Activated naive CD8-positive, alpha-beta T cell treated with anti-CD3 and anti-CD28 coated beads for 36 hours (primary cell): ENCODE measurements around the gene LETM1. TPM values are rescaled to one million over a fixed set of nuclear protein-coding genes. Genes with fewer than 3 reads are reported as not detected.
"Not testable (repeated sequence)": the region's sequence is repeated elsewhere in the genome, so short reads cannot be mapped to it uniquely, and the experiment has no call there.

Experiments used
- DNase-seq: peaks from one replicate; pipeline ENCODE4 v3.0.0; 2021
- H3K27ac Mint-ChIP-seq: one replicate; pipeline ENCODE4 v1.8.0; 2022; ENCODE audit warnings: mild to moderate bottlenecking, moderate library complexity, mixed read lengths
- H3K27me3 Mint-ChIP-seq: one replicate; pipeline ENCODE4 v1.8.0; 2022; ENCODE audit warnings: mild to moderate bottlenecking, mixed read lengths
- H3K36me3 Mint-ChIP-seq: one replicate; pipeline ENCODE4 v1.8.0; 2021; ENCODE audit warnings: mild to moderate bottlenecking, mixed read lengths
- H3K4me1 Mint-ChIP-seq: one replicate; pipeline ENCODE4 v1.8.0; 2021; ENCODE audit warnings: mixed read lengths
- H3K4me3 Mint-ChIP-seq: one replicate; pipeline ENCODE4 v1.8.0; 2022; ENCODE audit warnings: mild to moderate bottlenecking, moderate library complexity, mixed read lengths
- H3K9me3 Mint-ChIP-seq: one replicate; pipeline ENCODE4 v1.8.0; 2022; ENCODE audit warnings: mixed read lengths
- total RNA-seq, 2 experiments: library from RNA; stranded (reverse); gene quantifications; one replicate each; pipeline ENCODE4 v1.2.3, GENCODE V29; 2021

LETM1 gene
- total RNA-seq, 2 experiments from 2014 or later = 76.6 to 77.3 TPM

DNA sequence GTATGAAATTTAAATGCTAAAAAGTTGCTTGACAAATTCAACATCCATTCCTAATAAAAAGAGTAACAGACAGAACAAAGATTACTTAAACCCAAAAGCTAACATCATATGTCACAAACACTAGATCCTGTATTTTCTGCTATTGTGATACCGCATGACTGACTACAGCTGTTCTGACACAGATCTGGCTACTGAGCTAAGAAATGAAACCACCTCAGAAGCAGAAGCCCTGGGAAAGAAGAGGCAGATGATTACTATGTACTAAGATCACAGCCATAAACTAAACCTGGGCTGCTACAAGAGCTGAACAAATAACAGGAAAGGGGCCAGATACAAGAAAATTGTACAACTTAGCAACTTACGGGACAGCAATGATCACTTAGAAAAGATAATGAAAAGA is 9.4 kb downstream of the LETM1 start:
- H3K36me3 Mint-ChIP-seq = peaks cover 17% of the 10 kb centered on the region
- no peak for DNase-seq
- H3K4me3 Mint-ChIP-seq = no peak overlapping the region
- H3K27ac Mint-ChIP-seq = no peak overlapping the region
- no peaks in the 10 kb centered on the region for H3K9me3 Mint-ChIP-seq
- peaks cover 15% of the 10 kb centered on the region for H3K4me1 Mint-ChIP-seq
- no peaks in the 10 kb centered on the region for H3K27me3 Mint-ChIP-seq

DNA sequence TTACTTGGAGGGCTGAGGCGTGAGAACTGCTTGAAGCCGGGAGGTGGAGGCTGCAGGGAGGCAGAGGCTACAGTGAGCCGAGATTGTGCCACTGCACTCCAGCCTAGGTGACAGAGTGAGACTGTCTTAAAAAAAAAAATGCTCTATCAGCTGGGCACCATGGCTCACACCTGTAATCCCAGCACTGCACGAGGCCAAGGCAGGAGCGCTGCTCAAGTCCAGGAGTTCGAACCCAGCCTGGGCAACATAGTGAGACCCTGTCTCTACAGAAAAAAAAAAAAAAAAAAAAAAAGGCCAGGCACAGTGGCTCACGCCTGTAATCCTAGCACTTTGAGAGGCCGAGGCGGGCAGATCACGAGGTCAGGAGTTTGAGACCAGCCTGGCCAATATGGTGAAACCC is 11.3 kb downstream of the LETM1 start:
- not testable (repeated sequence) for H3K27ac Mint-ChIP-seq, DNase-seq, H3K27me3 Mint-ChIP-seq, H3K9me3 Mint-ChIP-seq, H3K4me3 Mint-ChIP-seq, H3K4me1 Mint-ChIP-seq
- H3K36me3 Mint-ChIP-seq = peaks cover 17% of the 10 kb centered on the region

DNA sequence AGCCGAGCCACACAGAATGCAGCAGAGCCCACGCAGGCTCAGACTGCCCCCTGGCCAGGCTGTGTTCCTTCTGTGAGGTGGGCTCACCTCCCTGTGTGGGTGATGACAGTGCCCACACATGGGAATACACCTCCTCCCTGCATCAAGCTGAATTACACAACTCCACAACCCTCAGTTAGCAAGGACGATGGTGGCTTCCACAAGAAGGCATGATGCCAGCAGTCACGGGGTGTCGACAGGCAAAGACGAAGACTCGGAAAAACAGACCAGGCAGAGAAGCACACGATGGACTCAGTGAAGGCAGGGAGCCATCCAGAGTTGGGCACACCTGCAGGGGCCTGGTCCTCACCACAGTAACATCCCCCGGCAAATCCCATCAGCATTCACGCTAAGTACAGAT is 12.1 kb downstream of the LETM1 start:
- H3K36me3 Mint-ChIP-seq = peaks cover 21% of the 10 kb centered on the region
- no peak for DNase-seq
- H3K9me3 Mint-ChIP-seq = no peaks in the 10 kb centered on the region
- peaks cover 7% of the 10 kb centered on the region for H3K4me1 Mint-ChIP-seq
- H3K27me3 Mint-ChIP-seq = no peaks in the 10 kb centered on the region
- H3K4me3 Mint-ChIP-seq = no peak overlapping the region
- peak overlapping the region; percentile 9 for H3K27ac Mint-ChIP-seq

DNA sequence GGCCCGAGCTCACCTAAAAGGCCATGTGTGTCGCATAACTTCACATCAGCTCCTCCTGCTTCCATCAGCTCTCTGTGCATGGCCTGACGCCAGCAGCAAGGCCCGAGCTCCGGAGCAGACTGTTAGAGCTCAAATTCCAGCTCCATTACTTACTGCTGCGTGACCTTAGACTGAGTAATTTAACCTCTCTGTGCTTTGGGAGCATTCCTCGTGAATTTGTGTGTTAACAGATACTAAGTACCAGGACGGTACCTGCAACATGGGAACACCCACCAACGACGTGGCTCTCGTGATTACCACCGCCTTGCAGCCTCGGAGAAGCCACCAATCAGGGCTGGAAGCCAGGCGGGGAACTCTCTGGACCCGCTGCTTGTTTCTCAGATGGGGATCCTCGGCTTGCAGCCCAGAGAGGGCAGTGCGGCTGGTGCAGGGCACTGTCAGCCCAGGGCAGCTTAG is 12.9 kb downstream of the LETM1 start:
- H3K27me3 Mint-ChIP-seq = no peaks in the 10 kb centered on the region
- no peak for DNase-seq
- peaks cover 21% of the 10 kb centered on the region for H3K36me3 Mint-ChIP-seq
- H3K4me1 Mint-ChIP-seq = peaks cover 5% of the 10 kb centered on the region
- H3K4me3 Mint-ChIP-seq = no peak overlapping the region
- no peaks in the 10 kb centered on the region for H3K9me3 Mint-ChIP-seq
- H3K27ac Mint-ChIP-seq = no peak overlapping the region

DNA sequence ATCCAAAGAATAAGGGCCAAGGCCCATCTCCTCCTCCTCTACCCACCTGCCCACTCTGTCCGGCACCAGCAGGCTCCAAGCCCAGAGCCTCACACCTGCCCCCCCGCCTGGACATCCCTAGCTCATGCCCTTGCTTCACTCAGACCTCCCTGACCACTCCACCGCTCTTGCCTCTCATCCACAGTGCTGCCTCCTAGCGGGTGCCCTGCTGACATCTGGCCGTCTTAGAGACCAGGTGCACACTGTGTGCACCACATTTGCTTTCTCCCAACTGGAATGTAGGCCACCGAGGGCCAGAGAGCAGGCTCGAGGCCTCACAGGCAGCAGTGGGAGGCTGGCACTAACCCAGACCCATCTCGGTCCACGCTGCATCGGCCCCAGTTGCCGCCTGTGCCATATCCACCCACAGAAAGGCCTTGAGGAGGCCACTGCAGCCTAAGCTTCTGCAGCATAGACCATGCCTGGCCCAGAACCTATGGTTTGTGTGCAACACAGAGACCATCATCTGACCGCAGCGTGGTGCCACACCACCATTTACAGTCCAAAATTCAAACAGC is 13.5 kb downstream of the LETM1 start:
- Mint-ChIP-seq H3K36me3 (peaks cover 21% of the 10 kb centered on the region), H3K27ac (no peak overlapping the region), H3K4me3 (no peak overlapping the region), H3K4me1 (peaks cover 5% of the 10 kb centered on the region), H3K27me3 (no peaks in the 10 kb centered on the region), H3K9me3 (no peaks in the 10 kb centered on the region)
- DNase-seq = no peak

DNA sequence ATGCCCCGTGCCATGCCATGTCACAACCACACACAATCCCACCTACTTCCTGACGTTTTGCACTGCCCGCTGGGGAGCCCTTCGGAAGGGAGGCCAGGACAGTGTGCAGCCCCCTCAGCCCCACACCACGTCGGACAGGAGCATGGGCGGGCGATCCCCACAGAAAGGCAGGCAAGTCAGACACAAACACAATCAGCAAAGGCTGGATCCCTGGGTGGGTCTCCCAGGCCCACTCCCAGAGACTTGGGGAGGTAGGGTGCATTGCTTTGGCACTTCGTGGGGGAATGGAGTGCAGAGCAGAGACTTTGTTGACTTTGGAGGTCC is 14.1 kb downstream of the LETM1 start:
- Mint-ChIP-seq H3K4me3 (no peak overlapping the region), H3K4me1 (peaks cover 5% of the 10 kb centered on the region), H3K27me3 (no peaks in the 10 kb centered on the region), H3K9me3 (no peaks in the 10 kb centered on the region), H3K36me3 (peaks cover 18% of the 10 kb centered on the region), H3K27ac (no peak overlapping the region)
- DNase-seq = no peak

DNA sequence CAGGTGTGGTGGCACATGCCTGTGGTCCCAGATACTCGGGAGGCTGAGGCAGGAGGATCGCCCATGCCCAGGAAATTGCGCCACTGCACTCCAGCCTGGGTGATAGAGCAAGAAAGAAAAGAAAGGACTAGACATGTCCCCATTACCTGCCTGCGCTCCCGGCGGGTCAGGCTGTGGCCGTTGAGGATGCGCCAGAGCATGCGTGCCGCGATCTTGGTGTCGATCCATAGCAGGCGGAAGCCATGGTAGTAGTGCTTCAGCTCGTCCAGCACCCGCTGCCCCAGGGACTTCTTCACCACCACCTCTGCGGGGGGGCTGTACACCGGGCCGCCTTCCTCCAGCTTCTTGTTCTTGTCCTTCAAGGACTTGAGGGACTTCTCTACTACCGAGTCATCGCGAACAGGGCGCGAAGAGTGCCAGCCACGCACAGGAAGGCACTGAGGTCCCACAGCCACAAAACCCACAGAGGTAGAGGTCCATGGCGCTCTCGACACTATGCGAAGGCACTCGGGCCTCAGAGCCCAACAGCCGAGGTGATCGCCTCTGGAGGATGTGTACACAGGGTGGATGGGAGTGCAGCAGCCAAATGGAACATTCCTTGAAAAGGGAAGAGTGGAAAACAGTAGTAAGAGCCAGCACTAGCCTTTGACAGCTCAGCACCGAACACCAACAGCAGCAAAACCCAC is 14.6 kb downstream of the LETM1 start:
- H3K9me3 Mint-ChIP-seq = no peaks in the 10 kb centered on the region
- no peak overlapping the region for H3K27ac Mint-ChIP-seq
- H3K27me3 Mint-ChIP-seq = no peaks in the 10 kb centered on the region
- H3K4me3 Mint-ChIP-seq = no peak overlapping the region
- peaks cover 5% of the 10 kb centered on the region for H3K4me1 Mint-ChIP-seq
- peaks cover 14% of the 10 kb centered on the region for H3K36me3 Mint-ChIP-seq
- no peak for DNase-seq

DNA sequence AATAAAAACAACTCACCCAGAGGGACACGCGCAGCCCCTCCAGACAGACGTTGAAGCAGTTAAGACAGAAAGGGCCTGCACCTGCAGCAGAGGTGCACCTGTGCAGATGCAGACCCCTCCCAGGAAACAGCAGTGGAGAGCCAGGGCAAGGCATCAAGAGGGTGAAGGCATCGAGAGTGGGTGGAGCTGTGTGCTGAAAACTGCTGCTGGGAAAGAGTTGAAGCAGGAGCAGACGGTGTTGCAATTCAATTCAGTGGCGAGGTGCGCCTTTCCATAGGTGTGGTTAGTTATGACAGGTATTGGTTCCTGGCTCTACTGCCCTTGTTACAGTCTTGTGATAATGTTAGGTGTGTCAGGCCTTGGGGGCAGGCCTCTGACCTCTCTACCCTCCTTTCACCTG is 16.7 kb downstream of the LETM1 start:
- H3K4me3 Mint-ChIP-seq = no peak overlapping the region
- peaks cover 16% of the 10 kb centered on the region for H3K36me3 Mint-ChIP-seq
- H3K27ac Mint-ChIP-seq = no peak overlapping the region
- DNase-seq = no peak
- no peaks in the 10 kb centered on the region for H3K9me3 Mint-ChIP-seq
- peaks cover 9% of the 10 kb centered on the region for H3K4me1 Mint-ChIP-seq
- no peaks in the 10 kb centered on the region for H3K27me3 Mint-ChIP-seq

DNA sequence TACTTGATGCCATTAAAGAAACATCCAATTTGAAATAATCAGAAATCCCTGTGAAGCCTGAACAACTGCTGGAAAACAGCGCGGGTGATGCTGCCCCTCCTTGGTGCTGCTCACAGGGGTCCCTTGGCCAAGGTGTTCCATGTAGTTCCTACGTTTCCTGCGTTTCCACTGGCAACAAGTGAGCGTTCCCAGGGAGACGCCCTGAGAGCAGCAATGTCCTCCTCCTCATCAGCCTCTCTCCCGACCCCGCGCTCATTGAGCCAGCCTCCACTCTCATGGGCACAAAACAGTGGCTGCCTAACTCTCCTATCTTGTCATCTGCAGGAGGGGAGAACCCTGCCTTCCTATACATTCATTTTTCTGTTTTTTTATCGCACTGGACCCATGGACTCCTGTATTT is 18.9 kb downstream of the LETM1 start:
- peaks cover 11% of the 10 kb centered on the region for H3K4me1 Mint-ChIP-seq
- H3K4me3 Mint-ChIP-seq = no peak overlapping the region
- H3K27me3 Mint-ChIP-seq = no peaks in the 10 kb centered on the region
- H3K9me3 Mint-ChIP-seq = no peaks in the 10 kb centered on the region
- no peak overlapping the region for H3K27ac Mint-ChIP-seq
- peaks cover 13% of the 10 kb centered on the region for H3K36me3 Mint-ChIP-seq
- DNase-seq = no peak

DNA sequence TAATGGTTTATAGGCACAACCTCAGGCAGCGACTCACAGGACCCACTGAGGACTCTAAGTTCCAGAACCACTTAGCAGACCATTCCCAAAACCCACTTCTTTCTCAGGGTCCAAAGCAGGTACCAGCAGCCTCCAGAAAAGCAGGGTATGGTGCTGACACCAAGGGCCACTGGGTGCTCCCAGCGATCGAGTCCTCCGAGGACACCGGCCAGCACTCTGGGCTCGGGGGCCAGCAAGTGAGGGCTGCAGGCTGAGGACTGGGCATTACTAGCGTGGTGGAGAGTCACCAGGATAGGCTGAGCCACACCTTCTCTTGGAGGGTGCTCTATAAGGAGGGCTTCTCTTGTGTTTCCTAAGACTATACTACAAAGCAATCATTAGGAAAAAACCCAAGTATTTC is 19.3 kb downstream of the LETM1 start:
- Mint-ChIP-seq H3K27ac (no peak overlapping the region), H3K36me3 (peaks cover 13% of the 10 kb centered on the region), H3K9me3 (no peaks in the 10 kb centered on the region), H3K4me1 (peaks cover 11% of the 10 kb centered on the region), H3K27me3 (no peaks in the 10 kb centered on the region), H3K4me3 (no peak overlapping the region)
- DNase-seq = no peak

DNA sequence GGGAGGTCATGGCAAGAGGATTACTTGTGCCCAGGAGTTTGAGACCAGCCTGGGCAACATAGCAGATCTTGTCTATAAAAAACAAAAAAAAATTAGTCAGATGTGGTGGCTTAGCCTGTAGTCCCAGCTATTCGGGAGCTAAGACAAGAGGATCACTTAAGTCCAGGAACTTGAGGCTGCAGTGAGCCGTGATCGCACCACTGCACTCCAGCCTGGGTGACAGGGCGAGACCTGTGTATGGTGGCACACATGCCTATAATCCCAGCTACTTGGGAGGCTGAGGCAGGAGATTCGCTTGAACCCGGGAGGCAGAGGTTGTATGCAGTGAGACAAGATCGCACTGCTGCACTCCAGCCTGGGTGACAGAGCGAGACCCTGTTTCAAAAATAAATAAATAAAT is 20.1 kb downstream of the LETM1 start:
- peaks cover 13% of the 10 kb centered on the region for H3K36me3 Mint-ChIP-seq
- not testable (repeated sequence) for H3K9me3 Mint-ChIP-seq, H3K27ac Mint-ChIP-seq, DNase-seq, H3K4me3 Mint-ChIP-seq, H3K27me3 Mint-ChIP-seq, H3K4me1 Mint-ChIP-seq

DNA sequence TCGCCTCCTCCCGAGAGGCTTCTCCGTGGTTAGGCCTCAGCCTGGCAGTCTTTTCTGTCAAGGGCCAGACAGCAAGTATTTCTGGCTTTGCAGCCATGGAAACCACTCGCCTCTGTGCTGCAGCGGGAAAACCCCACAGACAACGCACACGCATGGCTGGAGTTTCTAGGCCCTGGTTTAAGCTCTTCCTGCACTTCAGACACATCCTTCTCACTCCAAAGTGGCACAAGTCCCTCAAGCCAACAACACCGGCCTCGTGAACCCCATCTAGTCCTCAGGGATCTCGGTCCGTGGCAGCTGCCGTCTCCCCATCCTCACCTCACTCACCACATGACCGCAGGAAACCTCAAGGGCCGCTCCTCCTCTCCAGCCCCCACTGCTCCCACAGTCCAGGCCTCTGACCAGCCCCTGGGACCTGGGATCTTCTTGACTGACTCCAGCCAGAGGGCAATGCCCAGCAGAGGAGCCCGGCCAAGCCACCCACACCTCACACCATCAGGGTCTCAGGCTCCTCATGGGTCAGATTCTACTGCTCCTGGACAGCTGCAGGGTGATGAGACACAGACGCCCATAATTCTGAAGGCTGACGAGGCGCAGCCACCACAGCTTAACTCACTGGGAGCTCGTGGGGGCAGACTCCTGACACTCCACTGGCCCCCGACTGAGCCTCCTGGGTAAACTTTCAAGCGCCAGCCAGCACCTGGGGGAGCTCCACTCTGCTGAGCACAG is 21.7 kb downstream of the LETM1 start:
- peak overlapping the region; percentile 75 for H3K27ac Mint-ChIP-seq
- peaks cover 9% of the 10 kb centered on the region for H3K4me1 Mint-ChIP-seq
- H3K36me3 Mint-ChIP-seq = peaks cover 21% of the 10 kb centered on the region
- no peaks in the 10 kb centered on the region for H3K27me3 Mint-ChIP-seq
- DNase-seq = no peak
- H3K4me3 Mint-ChIP-seq = no peak overlapping the region
- H3K9me3 Mint-ChIP-seq = no peaks in the 10 kb centered on the region

DNA sequence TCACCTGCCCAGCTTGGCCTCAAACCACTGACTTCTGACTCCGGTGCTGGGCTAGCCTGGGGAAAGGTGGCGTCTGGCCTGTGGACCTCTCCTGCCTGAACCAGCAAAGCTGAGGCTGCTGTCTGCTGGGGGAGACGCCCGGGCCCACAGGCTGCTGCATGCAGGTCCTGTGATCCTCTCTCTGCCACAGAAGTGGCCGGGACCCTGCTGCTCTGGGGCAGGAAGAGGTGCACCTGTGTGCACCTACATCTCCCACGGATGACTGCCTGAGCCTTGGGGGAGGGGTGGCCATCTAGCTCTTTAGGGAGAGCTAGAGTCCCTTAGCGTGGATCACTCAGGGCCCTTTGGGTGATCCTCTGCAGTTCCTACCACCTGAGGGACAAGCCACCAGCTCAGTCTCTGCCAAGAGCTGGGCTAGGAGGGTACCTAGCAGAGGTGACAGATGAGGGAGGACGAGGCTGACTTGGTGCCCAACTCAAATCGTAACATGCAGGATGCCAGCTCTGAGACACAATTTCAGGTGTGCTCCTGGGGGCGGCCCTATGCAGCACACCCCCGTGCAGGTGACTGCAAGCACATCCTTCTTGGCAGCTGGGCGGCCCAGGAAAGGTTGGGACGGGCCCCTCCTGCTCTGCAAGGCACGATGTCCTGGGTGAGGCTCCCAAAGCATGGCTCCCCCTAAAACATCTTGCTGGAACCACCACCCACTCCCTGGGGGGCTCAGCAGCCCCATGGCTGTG is 22.5 kb downstream of the LETM1 start:
- H3K27me3 Mint-ChIP-seq = no peaks in the 10 kb centered on the region
- DNase-seq = no peak
- H3K4me3 Mint-ChIP-seq = no peak overlapping the region
- no peaks in the 10 kb centered on the region for H3K9me3 Mint-ChIP-seq
- no peak overlapping the region for H3K27ac Mint-ChIP-seq
- H3K4me1 Mint-ChIP-seq = peaks cover 9% of the 10 kb centered on the region
- peaks cover 18% of the 10 kb centered on the region for H3K36me3 Mint-ChIP-seq

DNA sequence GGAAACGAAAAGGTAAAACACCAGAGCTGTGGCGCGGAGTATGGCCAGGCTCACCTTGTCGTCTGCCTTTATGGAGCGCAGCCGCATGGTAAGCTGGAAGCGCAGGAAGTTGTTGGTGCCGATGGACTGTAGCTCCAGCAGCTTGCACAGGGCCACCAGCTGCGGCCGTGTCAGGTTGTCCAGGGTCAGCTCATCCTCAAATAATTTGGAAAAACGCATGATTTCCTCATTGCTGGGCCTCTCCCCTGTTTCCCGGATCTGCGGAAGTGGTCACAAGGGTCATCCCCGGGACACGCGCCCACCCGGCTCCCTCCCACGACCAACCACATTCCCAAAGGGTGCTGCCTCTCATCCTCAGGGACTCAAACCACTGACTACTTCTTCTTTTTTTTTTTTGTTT is 23.3 kb downstream of the LETM1 start:
- Mint-ChIP-seq H3K4me1 (peaks cover 9% of the 10 kb centered on the region), H3K9me3 (no peaks in the 10 kb centered on the region), H3K4me3 (no peak overlapping the region), H3K27ac (no peak overlapping the region), H3K27me3 (no peaks in the 10 kb centered on the region), H3K36me3 (peaks cover 18% of the 10 kb centered on the region)
- DNase-seq = no peak

DNA sequence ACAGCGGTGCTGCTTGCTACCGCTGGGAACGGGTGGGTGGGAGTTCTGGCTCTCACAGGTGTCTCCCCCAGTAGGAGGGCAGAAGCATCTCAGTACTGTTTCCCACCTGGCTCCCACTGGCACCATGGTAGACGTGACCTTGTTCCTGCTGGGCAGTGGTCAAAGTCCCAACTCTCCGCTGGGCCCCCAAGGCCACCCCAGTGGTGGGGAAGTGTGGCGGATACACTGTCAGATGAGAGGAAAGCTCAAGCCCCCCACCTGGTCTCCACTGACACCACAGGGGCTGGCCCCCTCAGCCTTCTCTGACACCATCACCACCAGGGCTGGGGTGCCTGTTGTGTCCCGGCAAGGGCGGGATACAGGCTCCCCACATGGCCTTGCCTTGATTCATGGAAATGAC is 24.6 kb downstream of the LETM1 start:
- DNase-seq = no peak
- H3K27ac Mint-ChIP-seq = no peak overlapping the region
- H3K4me1 Mint-ChIP-seq = peaks cover 9% of the 10 kb centered on the region
- H3K27me3 Mint-ChIP-seq = no peaks in the 10 kb centered on the region
- H3K36me3 Mint-ChIP-seq = peaks cover 20% of the 10 kb centered on the region
- no peak overlapping the region for H3K4me3 Mint-ChIP-seq
- no peaks in the 10 kb centered on the region for H3K9me3 Mint-ChIP-seq
